HG03064 (cell line): ENCODE data around the gene ZP2.
"Not testable (repeated sequence)": the region's sequence is repeated elsewhere in the genome, so short reads cannot be mapped to it uniquely, and the experiment has no call there.

Experiments used
- ATAC-seq: cut with Tn5 transposase; IDR thresholded peaks from one replicate; pipeline ENCODE4 v1.9.1; 2021; ENCODE audit warnings: low read depth; ENCODE audit not compliant: unreplicated experiment

Gene ZP2

DNA sequence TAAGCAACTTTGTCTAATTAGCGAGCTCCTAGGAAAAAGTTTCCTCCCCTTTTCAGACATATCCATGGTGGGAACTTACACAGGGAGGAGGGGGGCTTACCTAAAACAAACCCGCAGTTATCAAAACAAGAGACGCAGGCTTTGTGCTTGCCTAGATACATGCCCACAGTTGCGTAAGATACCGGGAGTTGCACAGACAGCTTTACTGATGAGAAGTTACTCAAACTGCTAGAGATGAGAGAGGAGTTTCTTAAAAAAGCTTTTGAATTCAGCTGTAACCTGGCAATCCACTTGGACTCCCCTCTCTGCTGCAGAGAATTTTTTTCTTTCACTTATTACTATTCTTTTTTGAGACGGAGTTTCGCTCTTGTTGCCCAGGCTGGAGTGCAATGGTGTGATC, 6.8 kb upstream of the ZP2 start:
- no peak for ATAC-seq

DNA sequence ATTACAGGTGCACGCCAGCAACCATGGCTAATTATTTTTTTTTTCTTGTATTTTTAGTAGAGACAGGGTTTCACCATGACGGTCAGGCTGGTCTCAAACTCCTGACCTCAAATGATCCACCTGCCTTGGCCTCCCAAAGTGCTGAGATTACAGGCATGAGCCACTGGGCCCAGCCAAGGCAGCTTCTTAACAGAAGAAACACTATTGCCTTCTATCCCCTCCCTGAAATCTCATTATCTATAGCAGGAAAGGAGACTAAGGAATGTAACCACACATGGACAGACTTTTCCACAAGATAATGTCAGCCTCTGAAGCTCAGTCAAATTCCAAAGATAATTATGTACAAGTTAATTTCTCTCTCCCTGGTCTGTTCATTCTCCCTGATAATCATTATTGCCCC, 5.7 kb upstream of the ZP2 start:
- ATAC-seq: no peak

DNA sequence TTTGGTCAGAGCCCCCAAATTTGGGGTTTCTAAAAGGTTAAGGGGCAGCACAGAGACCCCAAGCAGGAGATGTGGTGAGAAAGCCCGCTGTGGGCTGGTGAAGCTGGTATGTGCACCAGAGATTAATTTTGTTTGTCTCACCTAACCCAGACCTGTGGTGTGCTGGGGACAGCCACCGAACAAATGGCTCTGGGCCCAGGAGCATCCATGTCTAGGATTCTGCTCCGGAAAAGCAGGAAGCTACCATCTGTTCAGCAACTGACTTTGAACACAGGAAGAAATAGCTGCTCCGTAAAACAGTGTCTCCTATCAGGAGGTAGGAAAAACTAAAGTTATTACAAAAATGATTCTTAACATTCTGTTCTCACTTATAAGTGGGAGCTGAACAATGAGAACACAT, 2.7 kb upstream of the ZP2 start:
- no peak for ATAC-seq

DNA sequence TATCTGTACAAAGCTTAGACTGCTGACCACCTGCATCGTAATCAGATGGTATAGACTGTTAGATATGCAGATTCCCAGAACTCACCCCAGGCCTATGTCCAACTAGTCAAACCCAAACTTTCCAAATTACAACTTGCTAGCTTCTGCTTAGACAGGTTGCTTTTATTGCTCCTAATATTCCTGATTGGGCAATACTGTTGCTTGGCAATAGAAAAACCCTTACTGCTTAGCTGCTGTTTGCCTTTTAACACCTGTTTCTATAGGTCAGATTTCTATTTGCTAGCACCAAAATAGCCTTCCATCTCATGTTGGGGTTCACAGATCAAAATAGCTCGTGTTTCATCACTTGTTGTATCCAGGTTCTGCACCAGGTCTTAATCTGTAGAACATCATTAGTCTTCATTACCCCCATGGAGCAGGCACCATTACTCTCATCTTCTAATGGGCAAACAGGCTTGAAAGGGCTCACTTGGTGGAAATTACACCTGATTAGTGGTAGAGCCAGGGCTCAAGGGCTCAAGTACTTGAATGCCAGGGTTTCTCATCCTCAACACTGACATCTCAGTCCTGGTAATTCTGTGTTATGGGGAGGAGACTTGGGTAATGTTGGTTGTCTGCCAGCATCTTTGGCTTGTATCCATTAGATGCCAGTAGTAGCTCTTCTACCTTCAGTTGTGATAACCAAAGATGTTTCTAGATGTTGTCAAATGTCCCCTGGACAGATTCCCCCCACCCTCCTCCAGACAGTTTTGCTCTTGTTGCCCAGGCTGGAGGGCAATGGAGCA, 2.7 kb downstream of the ZP2 start:
- no peak for ATAC-seq

DNA sequence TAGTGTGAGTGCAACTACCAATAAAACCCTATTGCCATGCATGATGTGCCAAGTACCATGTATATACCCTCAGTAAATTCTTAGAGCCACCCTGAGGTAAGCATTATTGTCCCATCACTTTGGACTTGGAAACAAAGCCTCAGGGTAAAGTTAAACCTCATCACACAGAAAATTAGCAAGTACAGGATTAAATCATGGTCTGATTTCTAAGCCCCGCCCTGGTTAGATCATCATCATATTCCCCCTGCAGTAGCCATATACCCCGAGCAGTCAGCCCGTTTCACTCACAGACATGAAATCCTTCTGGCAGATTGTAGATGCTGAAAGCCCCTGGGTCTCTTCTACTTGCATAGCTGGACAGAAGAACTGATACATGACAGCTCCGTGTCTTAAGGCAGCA, 4.8 kb downstream of the ZP2 start:
- no peak for ATAC-seq

DNA sequence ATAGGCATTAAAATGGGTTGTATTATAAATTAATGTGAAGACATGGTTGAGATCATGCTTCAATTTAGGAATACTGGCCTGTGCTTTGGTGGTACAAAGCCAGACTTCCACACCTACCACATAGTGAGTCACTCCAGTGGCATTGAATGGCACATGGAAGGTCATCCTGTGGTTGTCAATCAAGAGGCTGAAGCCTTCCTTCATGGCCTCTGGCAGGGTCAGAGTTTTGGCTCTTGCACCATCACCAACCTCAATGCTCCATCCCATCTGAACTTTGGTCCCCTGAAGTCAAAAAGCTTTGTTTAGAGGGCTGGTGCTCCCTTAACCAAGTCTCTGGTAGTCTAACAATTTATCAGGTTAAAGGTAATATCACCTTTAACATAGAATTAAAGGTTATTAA, 6.1 kb downstream of the ZP2 start:
- no peak for ATAC-seq

DNA sequence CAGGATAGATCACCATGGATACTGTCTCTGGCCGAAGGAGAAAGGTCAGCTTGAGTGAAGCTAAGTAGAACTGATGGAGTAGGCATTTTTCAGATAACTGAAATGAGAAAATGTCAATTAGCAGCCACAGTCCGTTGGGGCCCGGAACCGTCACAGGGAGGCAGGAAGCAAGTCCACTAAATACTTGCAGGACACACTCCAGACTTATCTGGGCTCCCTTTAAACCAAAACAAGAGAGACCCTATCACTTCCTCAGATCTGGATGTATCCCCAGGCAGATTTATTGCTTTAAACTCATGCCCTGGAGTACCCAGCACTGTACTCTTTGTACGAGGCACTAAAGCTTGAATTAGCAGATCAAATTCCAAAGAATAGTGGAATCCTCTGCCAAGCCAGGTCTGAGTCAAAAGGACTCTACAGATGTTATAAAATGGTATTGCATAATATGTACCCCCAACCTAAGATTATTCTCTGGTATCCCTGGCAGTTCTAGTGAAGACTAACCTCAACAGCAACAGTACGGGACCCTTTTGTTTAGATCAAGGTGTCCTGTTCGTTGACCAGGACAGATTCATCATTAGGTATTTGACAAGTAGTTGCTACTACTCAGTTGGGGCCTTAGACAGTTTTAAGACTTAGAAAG, 8.1 kb downstream of the ZP2 start:
- ATAC-seq: no peak

DNA sequence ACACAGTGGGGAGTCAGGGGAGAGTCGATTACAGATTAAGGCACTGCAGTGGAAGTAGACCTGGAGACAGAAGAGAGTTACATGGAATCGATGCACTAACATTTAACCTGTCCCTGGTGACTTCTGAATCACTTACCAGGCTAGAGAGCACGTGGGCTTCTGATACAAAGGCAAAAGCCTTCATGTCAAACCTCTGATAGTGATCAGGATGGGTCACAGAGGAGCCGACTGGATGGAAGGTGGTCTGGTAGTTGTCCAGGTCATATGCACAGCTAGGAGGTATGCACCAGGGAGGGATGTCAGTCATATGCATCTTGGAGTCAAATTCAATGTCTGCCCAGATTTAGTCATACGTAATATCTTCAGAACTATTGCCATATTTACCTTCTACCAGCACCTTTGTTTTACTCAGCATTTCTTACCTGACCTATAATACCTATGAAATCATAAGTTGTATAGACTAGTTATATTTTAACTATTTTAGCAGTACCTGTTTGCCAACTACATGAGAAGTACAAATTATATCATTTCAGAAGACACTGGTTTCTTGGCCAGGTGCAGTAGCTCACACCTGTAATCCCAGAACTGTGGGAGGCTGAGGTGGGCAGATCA, 11.7 kb downstream of the ZP2 start:
- no peak for ATAC-seq

DNA sequence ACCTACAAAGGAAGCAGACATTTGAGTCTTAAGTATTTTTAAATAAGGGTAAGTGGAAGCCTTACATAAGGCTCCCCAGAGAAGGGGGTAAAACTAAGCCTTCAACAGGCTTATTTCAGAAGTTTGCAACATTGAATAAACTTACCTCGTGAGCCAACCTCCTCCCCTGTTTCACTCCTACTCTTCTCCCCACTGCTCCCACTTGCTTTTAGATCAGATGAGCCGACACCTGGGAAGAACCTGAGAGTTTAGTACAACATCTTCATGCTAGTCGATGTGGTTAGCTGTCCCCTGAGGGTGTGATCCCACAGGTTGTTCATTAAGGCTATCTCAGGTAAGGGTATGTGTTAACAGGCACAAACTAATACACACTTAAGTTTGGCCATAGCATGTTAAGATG, 13.8 kb downstream of the ZP2 start:
- ATAC-seq: no peak

DNA sequence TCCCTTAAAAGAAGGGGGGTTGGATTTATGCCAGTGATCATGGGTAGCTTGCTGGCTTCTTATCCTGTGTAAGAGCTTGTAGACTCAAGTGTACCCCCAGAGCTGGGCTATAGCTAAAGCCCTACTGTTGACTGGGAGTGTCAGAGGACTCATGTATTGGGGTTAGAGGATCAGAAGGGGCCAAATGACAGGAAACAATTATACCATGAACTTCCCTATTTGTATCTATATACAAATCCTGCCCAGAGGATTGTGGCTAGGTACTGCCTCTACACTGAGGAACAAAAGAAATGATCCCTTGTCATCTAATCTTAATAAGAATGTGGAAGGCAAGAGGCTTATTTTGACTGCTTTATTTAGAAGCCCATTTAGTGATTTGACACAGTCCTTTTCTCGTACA, 14.3 kb downstream of the ZP2 start:
- ATAC-seq: no peak

DNA sequence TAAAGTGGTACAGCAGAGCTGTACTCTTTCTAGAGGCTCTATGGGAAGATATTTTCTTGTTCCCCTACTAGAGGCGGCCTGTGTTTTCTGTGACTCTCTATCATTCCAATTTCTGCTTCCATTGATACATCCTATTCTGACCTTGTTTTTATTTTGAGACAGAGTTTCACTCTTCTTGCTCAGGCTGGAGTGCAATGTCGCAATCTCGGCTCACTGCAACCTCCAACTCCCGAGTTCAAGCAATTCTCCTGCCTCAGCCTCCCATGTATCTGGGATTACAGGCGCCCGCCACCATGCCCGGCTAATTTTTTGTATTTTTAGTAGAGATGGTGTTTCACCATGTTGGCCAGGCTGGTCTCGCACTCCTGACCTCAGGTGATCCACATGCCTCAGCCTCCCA, 16.0 kb downstream of the ZP2 start:
- not testable (repeated sequence) for ATAC-seq

DNA sequence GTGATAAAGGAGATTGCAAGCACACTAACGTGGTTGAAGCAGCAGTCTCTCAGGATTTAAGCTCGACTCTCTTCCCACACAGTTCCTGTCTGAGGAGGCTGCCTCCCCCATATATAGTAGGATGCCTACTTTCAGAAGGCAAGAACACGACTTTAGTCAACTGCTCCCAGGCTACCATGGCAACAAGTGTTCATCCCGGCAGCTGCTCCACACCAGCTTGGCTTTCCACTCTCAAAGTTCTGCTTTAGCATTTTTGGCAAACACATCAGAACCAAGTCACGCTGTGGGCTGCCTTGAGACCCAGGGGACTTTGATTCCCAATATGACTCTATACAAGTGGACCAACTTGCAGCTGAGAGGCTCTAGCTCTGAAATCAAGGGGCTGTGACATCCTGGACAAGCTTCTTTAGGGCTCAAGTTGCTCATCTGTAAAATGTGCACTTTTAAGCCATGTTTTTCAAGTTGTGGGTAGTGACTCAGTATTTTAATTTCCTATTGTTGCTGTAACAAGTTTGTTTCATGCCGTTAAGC, 16.5 kb downstream of the ZP2 start:
- no peak for ATAC-seq

DNA sequence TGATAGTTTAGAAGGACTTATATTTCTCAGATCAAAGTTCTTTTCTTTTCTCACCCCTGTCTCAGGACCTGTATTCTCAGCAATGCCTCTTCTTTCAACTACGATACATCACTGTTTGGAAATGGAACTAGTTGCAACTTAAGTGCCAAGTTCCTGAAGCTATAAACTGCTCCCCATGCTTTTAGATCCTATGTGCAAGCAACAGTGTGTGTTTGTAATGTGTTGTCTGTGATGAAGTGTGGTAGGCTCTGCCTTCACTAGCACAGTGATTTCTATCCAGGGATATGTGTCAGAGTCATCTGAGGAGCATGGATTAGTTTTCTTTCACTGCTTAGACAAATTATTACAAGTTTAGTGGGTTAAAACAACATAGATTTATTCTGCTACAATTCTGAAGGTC, 18.4 kb downstream of the ZP2 start:
- no peak for ATAC-seq

DNA sequence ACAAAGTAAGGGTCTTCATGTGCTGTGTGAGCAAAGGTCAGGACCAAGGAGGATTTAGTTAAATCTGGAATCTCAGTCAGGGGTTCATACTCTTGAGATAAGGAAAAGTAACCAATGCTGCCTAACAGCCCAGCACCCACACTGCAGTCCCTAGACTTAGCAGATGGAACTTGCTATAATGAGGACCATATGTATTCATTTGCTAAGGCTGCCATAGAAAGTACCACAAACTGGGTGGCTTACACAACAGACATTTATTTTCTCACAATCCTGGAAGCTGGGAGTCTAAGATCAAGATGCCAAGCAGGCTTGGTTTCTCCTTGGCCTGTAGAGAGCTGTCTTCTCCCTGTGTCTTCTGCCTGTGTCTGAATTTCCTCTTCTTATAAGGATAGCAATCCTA, 20.8 kb downstream of the ZP2 start:
- no peak for ATAC-seq

DNA sequence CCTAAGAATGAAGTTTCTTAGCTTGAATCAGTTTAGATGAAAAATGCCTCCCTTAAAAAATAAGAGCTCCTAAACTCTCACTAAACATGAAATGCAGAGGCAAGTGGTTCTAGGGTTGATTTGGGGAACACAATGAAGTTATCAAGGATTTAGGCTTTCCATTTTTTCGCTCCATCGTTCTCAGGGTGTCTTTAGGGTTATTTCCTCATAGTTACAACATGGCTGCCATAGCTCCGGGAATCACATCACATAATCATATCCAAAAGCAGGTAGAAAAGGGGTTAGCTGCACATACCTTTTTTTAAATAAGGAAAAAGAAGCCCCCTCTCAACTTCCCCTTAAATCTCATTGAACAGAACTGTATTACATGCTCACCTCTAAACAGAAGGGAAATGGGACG, 21.4 kb downstream of the ZP2 start:
- no peak for ATAC-seq

DNA sequence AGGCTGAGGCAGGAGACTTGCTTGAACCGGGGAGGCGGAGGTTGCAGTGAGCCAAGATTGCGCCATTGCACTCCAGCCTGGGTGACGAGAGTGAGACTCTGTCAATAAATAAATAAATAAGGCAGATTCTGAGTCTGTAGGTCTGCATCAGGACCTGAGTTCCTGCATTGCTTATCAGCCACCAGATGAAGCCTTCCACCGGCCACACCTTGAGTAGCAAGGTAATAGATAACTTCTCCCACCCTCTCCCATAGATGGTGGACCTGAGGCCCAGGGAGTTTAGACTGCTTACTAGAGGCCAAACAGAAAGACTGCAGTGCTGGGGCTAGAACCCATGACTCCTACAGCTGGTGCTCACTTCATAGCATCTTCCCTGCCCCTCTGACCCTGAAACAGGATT, 22.1 kb downstream of the ZP2 start:
- ATAC-seq: no peak

DNA sequence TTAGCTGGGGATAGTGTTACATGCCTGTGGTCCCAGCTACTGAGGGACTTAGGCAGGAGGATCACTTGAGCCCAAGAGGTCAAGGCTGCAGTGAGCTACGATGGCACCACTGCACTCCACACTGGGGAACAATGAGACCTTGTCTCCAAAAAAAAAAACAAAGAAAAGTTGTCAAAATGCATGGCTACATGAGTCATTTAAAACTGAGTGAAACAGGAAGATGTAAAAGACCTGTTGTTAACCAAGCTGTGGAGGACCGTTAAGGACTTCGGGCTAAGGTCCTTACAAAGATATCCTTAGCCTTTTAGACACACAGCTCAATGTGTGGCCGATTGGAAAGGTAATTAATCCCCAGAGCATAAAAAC, 25.1 kb downstream of the ZP2 start:
- ATAC-seq: no peak

DNA sequence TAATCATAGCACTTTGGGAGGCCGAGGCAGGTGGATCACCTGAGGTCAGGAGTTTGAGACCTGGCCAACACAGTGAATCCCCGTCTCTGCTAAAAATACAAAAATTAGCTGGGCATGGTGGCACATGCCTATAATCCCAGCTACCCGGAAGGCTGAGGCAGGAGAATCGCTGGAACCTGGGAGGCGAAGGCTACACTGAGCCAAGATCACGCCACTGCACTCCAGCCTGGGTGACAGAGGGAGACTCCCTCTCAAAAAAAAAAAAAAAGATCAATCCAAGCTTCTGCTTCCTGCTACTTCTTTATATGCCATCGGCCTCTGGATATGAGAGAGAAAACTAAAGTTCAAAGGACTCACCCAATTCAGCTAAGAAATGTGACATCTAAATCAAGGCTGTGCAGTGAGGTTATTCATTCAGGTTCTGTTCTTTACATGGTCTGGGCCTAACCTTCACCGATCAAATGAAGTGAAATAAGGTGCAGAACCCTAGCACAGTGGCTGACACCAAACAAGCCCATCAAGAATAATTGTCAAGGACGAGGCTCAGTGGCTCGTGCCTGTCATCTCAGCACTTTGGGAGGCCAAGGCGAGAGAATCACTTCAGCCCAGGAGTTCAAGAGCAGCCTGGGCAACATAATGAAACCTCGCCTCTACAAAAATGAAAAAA, 25.6 kb downstream of the ZP2 start:
- no peak for ATAC-seq

DNA sequence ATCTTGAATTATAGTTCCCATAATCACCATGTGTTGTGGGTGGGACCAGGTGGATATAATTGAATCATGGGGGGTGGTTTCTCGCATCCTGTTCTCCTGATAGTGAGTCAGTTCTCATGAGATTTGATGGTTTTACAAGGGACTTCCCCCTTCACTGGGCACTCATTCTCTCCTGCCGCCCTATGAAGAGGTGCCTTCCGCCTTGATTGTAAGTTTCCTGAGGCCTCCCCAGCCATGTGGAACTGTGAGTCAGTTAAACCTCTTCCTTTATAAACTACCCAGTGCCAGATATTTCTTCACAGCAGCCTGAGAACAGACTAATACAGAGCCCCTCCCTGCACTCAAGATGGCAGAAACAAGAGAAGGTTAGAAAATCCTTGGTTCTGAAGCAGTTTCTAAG, 26.5 kb downstream of the ZP2 start:
- ATAC-seq: no peak

DNA sequence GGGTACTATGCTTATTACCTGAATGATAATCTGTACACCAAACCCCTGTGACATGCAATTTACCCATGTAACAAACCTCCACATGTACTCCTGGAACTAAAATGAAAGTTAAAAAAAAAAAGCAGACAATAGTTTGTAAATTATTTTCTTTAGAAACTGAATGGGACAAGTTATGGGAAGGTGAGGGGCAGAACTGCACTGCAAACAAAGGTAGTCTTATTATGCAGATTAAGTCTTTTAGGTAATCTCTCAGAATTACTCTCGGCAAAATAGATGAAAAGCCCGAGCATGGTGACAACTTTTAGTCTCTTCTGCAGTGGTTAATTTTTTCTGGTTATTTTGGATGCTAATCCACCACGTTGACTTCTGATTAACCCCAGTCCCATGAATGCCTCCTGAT, 27.4 kb downstream of the ZP2 start:
- no peak for ATAC-seq

DNA sequence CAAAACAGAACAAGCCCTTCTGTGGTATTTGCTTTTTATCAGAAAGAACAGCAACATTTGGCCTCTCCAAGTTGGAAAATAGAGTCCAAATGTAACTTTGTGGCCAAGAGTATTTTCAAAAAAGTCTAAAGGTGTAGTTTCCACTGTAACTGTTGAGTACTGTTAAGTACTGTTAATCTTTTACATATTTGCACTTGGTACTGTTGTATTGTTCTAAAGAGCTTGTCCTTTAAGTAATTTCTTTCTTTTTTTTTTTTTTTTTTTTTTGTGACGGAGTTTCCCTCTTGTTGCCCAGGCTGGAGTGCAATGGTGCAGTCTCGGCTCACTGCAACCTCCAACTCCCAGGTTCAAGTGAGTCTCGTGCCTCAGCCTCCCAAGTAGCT, 31.4 kb downstream of the ZP2 start:
- no peak for ATAC-seq
